ENCODE data around the gene EVL.
A peak's percentile ranks its signal among the peaks of the same experiment; 100 is the strongest.
"Not testable (repeated sequence)": the region's sequence is repeated elsewhere in the genome, so short reads cannot be mapped to it uniquely, and the experiment has no call there.

The EVL gene

DNA sequence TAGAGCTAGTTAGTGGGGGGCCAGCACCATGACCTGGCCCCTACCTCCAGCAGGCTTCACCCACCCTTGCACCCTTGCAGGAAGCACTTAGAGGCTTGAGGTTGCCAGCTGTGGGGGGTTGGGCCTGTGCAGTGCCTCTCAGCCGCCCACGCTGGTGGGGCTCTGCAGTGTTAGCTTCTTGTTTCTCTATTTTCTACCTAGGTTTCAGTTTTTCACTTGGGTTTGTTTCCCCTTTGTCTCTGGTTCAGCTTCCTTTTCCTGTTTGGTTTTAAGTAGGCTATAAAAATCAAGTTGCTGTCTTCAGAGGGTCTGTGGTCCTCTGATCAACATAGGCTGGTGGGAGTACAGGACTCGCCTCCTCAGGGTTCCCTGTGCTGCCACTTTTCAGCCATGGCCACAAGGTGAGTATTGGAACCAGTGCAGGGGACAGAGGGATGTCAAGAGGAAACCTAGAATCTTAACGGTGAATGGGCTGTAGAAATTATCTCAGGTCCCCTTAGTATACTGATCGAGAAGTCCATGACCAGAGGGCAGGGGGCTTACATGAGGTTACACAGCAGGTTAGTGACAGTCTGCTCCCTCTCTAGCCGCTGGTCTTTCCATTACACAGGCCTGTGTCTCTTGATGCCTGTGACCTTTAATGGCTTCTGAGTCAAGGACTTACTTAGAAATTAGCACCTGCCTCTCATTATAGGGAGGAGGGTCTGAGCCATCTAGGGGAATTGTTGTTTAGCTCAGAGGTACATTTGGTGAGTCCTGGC, at the start of gene EVL:
TSS of gene EVL (plus strand) at position 312 of the 761 bp plus-strand sequence. CDS start at position 391, 79 bp downstream.
- no peak for DNase-seq

GRCh38 chr14:100017553-100017952, 47.7 kb upstream of the EVL start:
- DNase-seq: no peak

DNA sequence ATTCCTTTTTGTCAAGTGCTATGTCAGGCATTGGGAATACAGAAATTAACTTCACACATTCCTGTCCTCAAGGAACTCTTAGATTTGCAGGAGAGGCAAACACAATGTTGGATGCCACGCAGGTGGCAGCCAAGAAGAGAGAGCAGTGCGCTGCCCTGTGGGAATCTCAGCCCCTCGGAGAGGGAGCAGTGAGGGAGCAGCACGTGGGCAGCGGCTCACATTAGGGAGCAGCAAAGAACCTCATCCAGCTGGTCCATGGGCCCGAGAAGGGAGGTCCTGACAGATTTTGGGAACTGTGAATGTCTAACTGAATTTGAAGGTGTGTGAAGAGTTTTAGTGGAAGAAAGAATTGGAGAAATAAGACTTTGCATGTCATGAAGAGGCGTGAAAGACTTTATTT, 47.2 kb upstream of the EVL start:
- no peak for DNase-seq

- no peak for DNase-seq
Measured at GRCh38 chr14:100018482-100018881, 46.7 kb upstream of the EVL start.

DNA sequence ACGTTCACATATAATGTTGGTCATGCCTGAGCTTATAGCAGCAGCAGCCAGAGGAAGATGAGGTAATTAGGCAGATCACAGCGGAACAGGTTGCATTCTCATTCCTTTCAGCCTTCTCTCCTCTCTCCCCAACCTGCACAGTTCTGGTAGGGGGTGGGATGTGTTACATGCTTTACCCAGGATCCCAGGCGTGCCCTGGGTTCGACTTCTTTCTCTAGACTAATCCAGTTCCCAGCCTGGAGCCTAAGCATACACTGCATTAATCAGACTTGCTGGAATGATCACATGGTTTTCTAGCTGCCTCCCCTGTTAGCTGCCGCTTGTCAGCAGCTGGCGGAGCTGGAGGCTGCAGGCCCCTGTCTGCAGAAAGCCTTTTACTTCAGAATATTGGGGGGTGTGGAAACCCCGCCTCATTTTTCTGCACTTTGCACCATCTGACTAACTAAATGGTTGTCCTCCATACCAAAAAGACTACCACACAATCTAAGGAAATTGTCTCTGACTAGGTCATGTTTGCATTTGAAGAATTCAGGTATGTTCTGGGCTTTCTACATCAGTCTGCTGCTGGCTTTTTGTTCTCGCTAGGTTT, 46.0 kb upstream of the EVL start:
- peak; percentile 54 for DNase-seq

GRCh38 chr14:100020629-100021028, 44.6 kb upstream of the EVL start:
- DNase-seq: peak; percentile 15

- no peak for DNase-seq
Measured at GRCh38 chr14:100022772-100023451, 42.3 kb upstream of the EVL start.

GRCh38 chr14:100025111-100025510, 40.1 kb upstream of the EVL start:
- no peak for DNase-seq

DNA sequence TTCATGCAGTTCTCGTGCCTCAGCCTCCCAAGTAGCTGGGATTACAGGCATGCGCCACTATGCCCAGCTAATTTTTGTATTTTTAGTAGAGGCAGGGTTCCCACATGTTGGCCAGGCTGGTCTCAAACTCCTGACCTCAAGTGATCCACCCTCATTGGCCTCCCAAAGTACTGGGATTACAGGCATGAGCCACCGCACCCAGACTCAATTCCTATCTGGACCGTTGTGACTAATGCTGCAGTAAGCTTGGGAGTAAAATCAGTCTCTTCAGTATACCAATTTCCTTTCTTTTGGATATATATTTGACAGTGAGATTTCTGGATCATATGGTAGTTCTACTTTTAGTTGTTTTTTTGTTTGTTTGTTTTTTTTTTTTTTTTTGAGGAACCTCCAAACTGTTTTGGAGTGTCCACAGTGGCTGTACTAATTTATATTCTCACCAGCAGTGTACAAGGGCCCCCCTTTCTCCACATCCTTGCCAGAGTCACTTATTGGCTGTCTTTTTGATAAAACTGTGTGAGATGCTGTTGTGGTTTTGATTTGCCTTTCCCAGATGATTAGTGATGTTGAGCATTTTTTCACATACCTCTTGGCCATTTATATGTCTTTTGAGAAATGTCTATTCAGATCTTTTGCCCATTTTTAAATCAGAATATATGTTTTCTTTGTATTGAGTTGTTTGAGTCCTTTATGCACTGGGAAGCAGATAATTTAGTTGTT, 37.3 kb upstream of the EVL start:
- DNase-seq: no peak

DNA sequence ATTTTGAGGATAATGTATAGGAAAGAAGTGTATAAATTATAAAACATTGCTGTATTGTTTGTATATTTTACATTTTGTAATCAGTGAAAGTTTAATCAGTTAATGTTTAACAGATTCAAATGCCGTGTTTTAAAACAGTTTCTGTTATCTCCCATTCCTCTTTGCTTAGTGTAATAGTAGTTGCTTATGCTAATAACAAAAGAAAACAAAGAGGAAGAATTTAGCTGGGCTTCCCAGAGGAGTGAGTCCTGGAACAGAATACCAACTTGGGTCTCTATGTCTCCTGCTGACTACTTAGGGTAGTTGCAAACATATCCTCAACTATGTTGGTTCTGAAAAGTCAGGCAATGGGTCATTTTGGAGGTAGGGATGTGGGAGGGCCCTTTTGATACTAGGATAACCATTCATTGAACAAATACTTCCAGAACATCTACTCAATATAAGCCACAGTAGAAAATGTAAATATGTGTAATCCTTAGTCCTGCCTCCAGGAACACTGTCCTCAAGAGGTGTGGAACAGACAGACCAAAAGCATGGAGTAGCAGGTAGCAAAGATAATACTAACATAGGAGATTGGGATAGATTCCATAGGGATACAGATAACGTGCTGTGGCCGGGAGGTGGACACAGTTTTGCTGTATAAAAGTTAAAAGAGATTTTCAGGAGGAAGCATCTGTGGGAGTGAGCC, 36.1 kb upstream of the EVL start:
- no peak for DNase-seq

GRCh38 chr14:100030006-100030405, 35.2 kb upstream of the EVL start:
- not testable (repeated sequence) for DNase-seq

DNA sequence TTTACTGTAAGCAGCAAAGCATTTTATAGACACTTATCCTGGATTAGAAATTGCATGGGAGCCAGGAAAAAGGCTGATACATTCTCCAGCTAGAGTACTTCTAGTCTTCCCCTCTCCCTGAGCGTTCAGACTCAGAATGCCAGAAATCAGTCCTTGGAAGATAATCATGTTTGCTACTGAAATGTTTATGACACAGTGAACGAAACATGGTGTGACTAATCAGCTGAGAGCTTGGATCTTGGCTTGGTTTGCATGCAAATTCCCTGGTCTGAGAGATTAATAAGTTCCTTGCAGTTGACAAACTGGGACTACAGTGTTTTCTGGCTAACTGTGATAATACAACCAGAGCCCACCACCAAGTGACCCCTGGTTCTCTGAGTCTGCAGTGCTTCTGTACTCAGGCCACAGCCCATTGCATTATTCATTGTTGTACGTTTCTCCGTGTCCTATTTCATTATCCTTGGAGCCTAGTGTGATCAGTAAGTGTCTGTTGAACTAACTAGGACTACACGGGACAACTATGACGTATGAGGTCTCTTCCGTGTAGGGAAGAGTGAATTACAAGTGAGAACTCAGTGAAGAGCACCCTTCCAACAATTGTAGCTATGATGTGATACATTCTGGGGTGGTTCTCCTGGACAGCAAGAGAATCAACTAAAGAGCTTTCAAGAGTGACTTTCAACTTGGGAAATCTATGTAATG, 34.6 kb upstream of the EVL start:
- no peak for DNase-seq

- no peak for DNase-seq
Measured at GRCh38 chr14:100031506-100032281, 33.5 kb upstream of the EVL start.

DNA sequence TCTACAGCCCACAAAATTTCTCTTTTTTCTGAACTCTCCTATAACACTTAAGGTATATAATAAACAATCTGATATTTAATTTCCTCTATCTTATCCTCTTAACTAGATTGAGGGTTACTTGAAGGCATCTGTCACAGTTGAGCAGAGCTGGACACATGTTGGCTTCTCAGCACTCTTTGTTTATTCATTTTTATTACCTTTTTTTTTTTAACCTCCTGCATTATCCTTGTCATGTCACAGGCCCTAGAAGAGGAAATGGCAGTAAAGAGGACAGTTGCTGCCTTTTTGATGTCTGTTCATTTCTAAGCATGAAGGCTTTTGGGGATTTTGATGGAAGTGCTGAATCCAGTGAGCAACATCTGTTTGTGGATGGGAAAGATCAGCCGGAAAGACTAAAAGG, 32.5 kb upstream of the EVL start:
- no peak for DNase-seq

DNA sequence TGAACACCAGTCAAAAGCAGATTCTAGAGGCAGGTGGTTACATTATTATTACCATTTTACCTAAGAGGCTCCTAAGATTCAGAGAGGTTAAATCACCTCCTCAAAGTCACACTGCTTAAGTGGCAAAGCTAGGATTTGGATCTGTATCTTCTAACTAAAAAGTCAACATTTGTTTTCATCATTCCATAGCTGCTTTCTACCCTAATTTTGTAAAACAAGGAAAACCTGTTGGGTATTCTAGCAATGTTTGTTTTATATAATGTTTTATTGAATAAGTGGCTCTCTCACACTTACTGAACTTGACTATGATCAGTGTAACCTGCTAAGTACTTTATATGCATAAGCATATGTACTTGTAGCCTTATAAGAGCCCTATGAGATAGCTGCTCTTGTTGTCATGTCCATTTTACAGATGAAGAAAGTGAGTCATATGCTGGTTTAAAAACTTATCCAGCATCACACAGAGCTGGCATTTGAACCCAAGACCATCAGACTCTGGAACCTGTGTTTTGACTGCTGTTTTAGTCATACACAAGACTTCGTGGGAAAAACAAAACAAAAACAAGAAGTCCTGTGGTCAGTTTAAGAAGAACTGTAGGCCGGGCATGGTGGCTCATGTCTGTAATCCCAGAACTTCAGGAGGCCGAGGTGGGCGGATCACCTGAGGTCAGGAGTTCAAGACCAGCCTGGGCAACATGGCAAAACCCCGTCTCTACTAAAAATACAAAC, 31.7 kb upstream of the EVL start:
- DNase-seq: no peak

DNA sequence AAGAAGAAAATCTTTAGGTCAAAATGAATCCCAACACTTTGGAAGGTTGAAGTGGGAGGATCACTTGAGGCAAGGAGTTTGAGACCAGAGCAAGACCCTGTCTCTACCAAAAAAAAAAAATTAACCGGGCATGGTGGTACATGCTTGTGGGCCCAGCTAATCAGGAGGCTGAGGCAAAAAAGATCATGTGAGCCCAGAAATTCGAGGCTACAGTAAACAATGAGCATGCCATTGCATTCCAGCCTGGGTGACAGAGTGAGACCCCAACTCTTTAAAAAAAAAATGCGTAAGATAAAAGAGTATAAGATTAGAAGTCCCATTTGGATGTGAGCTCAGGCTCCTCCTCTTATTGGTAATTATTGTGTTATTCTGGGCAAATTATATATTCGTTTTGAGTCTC, 30.8 kb upstream of the EVL start:
- no peak for DNase-seq

DNA sequence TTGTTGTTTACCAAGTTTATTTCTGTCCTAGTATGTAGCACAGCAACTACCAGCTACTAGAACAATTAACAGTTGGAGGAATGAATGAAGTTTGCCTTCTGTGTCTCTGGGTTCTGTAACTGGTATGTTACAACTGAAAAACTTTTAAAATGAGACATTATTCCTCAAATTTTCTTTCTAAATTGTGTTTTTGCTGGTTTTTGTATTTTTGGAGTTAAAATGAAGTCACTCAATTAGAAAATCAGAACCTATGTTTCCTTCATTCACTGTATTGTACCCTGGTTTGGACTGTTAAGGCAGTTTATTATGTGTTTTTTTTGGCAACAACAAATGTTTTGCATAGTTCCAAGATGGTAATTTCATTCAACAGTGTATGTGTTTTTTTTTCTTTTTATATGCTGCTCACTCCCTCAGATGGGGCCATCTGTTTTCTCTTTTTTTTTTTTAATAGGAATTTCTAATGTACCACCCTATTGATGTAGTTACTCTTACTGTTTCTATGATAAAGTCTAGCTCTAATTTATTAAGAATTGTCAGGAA, 30.2 kb upstream of the EVL start:
- DNase-seq: no peak

GRCh38 chr14:100035700-100036099, 29.5 kb upstream of the EVL start:
- no peak for DNase-seq

GRCh38 chr14:100037353-100037752, 27.9 kb upstream of the EVL start:
- DNase-seq: no peak

DNA sequence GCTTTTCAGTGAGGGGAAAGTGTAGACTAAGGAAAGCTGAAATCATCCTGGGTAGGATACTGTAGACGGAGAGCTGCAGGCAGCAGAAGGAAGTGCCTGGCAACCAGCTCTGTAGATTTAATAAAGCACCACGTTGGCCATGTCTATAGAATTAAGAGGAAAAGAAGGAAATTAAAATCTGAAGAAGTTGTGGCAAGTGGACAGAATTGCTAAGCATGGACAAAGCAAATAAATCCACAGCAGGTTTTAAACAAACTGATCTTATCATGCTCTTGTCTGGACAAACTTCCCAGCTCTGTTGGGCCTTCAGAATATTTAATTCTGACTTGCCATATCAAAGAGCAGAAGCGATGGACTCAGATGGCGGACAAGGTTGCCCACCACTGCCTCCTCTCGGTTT, 27.2 kb upstream of the EVL start:
- no peak for DNase-seq
